Activated CD8-positive, alpha-beta memory T cell treated with anti-CD3 and anti-CD28 coated beads, Interleukin-2, amount 50 U/mL, for 24 hours (primary cell): ENCODE measurements around the gene MOGAT2.
"Not testable (repeated sequence)": the region's sequence is repeated elsewhere in the genome, so short reads cannot be mapped to it uniquely, and the experiment has no call there.

Source experiments
- DNase-seq: peaks from one replicate; pipeline ENCODE4 v3.0.0-alpha.2; 2020; ENCODE audit errors: extremely low read depth

MOGAT2 gene

GRCh38 chr11:75719340-75720239 is 2.0 kb downstream of the MOGAT2 start:
- no peak for DNase-seq

- DNase-seq, result no peak
These were observed 3.0 kb downstream of the MOGAT2 start for GRCh38 chr11:75720639-75721038.

GRCh38 chr11:75721852-75722668 is 4.4 kb downstream of the MOGAT2 start:
- no peak for DNase-seq

- DNase-seq, result no peak
These were observed 5.0 kb downstream of the MOGAT2 start for GRCh38 chr11:75722669-75723042.

- DNase-seq, result no peak
These were observed 8.1 kb downstream of the MOGAT2 start for GRCh38 chr11:75725547-75726320.

- no peak for DNase-seq
These were observed 11.4 kb downstream of the MOGAT2 start for GRCh38 chr11:75728992-75729391.

GRCh38 chr11:75731095-75731494 is 13.5 kb downstream of the MOGAT2 start:
- DNase-seq, result no peak

GRCh38 chr11:75733071-75733430 is 15.4 kb downstream of the MOGAT2 start:
- DNase-seq, result no peak

- no peak for DNase-seq
These were observed 15.9 kb downstream of the MOGAT2 start for GRCh38 chr11:75733431-75734107.

- no peak for DNase-seq
These were observed 17.0 kb downstream of the MOGAT2 start for GRCh38 chr11:75734491-75735180.

GRCh38 chr11:75735181-75735845 is 17.7 kb downstream of the MOGAT2 start:
- DNase-seq, result no peak

GRCh38 chr11:75737314-75737713 is 19.7 kb downstream of the MOGAT2 start:
- DNase-seq, result no peak

GRCh38 chr11:75740681-75741080 is 23.0 kb downstream of the MOGAT2 start:
- DNase-seq, result no peak

- DNase-seq, result not testable (repeated sequence)
These were observed 25.5 kb downstream of the MOGAT2 start for GRCh38 chr11:75743159-75743558.

- no peak for DNase-seq
These were observed 26.3 kb downstream of the MOGAT2 start for GRCh38 chr11:75743711-75744563.

- no peak for DNase-seq
These were observed 28.2 kb downstream of the MOGAT2 start for GRCh38 chr11:75745807-75746206.

- not testable (repeated sequence) for DNase-seq
These were observed 31.2 kb downstream of the MOGAT2 start for GRCh38 chr11:75748729-75749273.

GRCh38 chr11:75754933-75755332 is 37.3 kb downstream of the MOGAT2 start:
- not testable (repeated sequence) for DNase-seq

GRCh38 chr11:75757651-75758050 is 40.0 kb downstream of the MOGAT2 start:
- DNase-seq, result no peak
